Rectal smooth muscle tissue (tissue), 1 donor: ENCODE results near the gene RAPGEF3.
A peak's percentile ranks its signal among the peaks of the same experiment; 100 is the strongest.

Experiments
- H3K27ac ChIP-seq: one replicate; pipeline ENCODE4 v1.7.0; 2013; ENCODE audit warnings: low read depth, low read length, inconsistent platforms
- H3K27me3 ChIP-seq: one replicate; pipeline ENCODE4 v1.7.0; 2013; ENCODE audit warnings: low read length; ENCODE audit not compliant: control insufficient read depth, insufficient read depth
- H3K36me3 ChIP-seq: one replicate; pipeline ENCODE4 v1.7.0; 2013; ENCODE audit warnings: low read length; ENCODE audit not compliant: control insufficient read depth, insufficient read depth
- H3K4me1 ChIP-seq: one replicate; pipeline ENCODE4 v1.7.0; 2013; ENCODE audit warnings: low read length; ENCODE audit not compliant: control insufficient read depth, insufficient read depth
- H3K4me3 ChIP-seq: one replicate; pipeline ENCODE4 v1.7.0; 2013; ENCODE audit warnings: low read length
- H3K9ac ChIP-seq: one replicate; pipeline ENCODE4 v1.7.0; 2013; ENCODE audit warnings: low read length

RAPGEF3 gene

DNA sequence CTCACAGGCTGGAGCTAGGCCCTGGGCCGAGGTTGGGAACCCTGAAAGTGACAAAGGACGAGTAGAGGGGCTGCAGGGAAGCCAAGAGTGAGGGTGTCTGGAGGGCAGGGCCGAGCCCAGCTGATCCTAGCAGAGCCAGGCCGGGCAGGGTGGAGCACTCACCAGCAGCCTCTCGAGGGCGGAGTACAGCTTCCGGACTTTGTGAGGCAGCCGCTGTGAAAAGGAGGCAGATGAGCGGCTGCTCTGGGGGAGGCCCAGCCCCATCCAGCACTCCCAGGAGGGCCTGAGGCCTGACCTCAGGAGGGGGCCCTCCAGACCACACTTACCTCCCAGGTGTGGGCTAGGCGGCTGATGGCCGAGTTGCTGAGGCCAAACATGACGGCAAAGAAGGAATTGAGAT is 18.7 kb downstream of the RAPGEF3 start:
- Histone ChIP-seq H3K4me1 (peaks cover 20% of the 10 kb centered on the region), H3K4me3 (no peak overlapping the region), H3K36me3 (no peaks in the 10 kb centered on the region), H3K27me3 (no peaks in the 10 kb centered on the region), H3K27ac (no peak overlapping the region), H3K9ac (no peak overlapping the region)

DNA sequence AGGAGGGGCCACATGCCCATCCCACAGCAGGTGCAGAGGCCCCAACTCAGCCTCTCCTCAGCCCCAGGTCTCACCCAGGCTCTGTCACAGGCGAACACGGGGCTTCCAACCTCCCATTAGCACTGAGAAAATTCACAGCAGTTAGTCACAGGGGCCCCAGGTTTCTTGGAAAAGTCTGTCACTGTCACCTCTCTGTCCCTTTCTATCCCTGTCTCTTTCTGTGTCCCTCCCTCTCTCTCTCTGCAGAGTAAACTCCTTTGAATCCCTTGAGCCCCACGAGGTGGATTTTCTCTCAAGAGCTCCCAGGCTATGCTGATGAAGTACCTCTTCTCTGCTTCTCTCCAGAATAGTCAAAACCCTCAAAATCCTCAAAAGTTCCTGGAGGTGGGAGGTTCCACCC is 19.4 kb downstream of the RAPGEF3 start:
- no peaks in the 10 kb centered on the region for H3K36me3 ChIP-seq
- no peak overlapping the region for H3K9ac ChIP-seq
- H3K4me1 ChIP-seq: peaks cover 20% of the 10 kb centered on the region
- no peak overlapping the region for H3K4me3 ChIP-seq
- H3K27ac ChIP-seq: no peak overlapping the region
- no peaks in the 10 kb centered on the region for H3K27me3 ChIP-seq

DNA sequence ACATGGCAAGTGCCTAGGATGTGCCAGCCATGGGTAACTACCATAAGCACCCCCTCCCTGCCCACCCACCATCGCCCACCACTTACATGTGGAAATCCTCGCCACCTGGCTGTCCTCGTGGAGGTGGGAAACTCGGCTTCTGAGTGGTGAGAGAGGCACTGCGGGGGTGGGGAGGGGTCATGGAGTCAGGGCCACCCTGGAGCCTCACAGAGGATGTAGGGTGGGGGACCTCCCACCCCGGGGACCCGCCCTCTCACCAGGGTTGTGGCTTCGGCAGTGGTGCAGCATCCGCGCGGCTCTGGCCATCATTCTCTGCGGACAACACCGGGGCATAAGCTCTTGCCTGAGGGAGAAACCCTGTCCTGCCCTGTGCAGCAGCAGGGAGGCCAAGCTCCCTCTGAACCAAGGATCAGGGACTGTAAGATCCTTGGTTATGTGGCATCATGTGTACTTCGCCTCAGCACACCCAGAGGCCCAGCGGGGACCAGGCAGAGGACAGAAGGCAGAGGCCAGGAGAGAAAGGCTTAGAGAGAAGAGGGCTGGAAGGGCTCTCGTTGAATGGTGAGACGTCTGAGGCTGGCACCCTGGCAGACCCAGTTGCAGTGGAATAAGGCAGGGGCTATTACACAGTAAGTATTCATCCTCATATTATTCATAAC is 20.6 kb downstream of the RAPGEF3 start:
- Histone ChIP-seq H3K4me3 (no peak overlapping the region), H3K27me3 (no peaks in the 10 kb centered on the region), H3K27ac (peak overlapping the region; percentile 90), H3K36me3 (no peaks in the 10 kb centered on the region), H3K9ac (no peak overlapping the region), H3K4me1 (peaks cover 20% of the 10 kb centered on the region)

DNA sequence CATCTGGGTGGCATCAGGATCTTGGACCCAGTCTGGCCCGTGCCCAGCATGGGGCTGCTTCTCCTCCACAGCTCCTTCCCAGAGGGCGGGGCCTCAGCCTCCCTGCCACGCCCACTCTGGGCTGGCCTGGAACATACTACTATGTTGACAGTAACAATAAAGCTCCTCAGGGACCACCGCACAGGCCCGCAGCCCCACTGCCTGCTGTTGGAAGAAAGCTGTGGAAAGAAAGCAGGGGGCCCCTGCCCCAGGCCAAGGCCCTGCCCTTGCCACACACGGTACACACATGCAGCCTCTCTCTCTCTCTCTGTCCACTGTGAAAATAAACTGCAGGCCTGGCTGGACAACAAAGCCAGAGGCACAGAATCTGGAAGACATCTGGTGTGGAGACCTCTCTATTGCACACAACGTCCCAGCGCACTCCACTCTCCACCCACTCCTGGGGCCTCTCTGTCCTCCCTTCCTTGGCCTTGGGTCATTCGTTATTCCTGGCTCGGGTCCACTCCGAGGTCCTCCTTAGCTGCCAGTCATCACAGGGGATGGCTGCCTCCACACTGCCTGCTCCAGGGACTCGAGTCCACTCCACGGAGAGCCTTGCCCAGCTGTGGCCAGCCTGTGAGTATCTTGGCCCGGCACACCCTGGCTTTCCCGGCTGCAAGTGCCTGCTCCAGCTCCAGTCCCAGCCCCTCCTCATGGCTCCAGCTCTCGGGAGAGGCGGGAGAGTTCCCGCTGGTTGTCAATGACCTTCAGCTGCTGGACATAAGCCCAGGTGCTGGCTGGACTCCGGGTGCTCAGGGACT is 21.6 kb downstream of the RAPGEF3 start:
- Histone ChIP-seq H3K36me3 (no peaks in the 10 kb centered on the region), H3K4me1 (peaks cover 20% of the 10 kb centered on the region), H3K9ac (peak overlapping the region; percentile 16), H3K4me3 (peak overlapping the region; percentile 35), H3K27ac (peak overlapping the region; percentile 90), H3K27me3 (no peaks in the 10 kb centered on the region)

DNA sequence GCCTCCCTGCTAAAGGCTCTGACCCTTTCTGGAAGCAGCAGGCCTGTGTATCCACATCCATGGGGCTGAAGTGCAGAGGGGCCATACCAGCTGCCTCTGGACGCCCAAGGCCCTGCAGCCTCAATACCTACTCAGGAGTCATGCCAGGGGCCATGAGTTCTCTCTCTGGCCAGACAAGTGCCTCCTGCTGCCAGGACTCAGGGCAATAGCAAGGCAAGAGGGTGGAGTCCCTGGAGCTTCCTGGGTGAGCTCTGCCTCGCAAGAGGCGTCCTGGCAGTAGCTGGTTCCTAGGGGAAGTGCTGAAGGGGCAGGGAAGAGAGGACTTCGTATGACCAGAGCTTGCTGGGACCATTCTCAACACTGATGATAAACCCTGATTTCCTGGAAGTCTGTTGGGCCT is 22.5 kb downstream of the RAPGEF3 start:
- H3K27ac ChIP-seq: peak overlapping the region; percentile 90
- no peaks in the 10 kb centered on the region for H3K27me3 ChIP-seq
- peak overlapping the region; percentile 35 for H3K4me3 ChIP-seq
- H3K36me3 ChIP-seq: no peaks in the 10 kb centered on the region
- peaks cover 20% of the 10 kb centered on the region for H3K4me1 ChIP-seq
- no peak overlapping the region for H3K9ac ChIP-seq

DNA sequence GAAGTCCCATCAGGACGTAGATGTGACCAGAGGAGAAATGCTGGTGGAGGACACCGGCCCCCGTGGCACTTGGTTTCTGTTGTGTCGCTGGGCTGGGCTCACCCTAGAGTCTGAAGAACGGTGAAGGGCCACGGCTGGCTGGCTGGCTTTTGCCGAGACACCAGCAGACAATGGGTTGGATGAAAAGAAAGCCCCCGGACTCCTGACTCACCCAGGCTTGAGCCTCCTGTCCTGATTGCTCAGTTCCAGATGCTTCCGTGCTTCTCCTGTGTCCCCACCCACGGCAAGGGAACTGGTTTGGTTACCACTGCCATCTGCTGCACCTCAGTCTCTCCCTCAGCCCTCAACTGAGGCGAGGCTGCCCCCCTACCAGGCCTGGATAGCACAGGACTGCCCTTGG is 23.0 kb downstream of the RAPGEF3 start:
- Histone ChIP-seq H3K4me1 (peaks cover 20% of the 10 kb centered on the region), H3K9ac (no peak overlapping the region), H3K4me3 (no peak overlapping the region), H3K27me3 (no peaks in the 10 kb centered on the region), H3K36me3 (no peaks in the 10 kb centered on the region), H3K27ac (peak overlapping the region; percentile 90)

DNA sequence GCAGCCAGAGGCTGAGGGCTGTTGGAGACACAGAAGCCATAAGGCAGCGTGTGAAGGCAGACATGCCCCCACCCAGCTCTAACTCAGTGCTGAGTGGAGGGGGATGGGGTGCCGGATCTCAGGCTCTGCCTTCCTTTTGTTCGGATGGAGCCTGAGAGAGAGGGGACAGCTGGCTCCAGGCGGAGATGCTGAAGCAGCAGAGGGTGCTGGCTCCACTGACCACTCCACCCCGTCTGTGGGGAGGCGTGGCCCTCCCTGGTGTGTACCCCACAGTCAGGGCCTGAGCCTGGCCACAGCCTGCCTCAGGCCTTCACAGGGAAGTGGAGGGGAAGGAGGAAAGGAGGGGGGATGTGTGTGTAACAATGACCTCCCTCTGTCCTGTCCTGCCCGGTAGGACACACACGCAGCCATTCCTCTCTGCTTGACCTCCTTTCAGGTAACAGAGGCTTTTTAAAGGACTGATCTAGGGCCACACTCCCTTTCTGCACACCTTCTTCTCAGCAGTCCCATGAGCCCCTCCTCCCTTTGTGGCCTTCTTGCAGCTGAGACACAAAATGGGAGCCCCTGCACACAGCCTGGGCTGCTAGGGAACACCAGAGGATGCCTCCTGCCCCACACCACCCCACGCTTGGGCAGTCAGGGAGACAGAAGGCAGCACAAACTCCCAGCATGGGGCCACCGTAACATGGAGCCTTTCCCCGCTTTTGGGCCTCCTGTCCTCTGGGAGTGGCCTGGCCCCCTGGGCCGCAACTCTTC is 23.8 kb downstream of the RAPGEF3 start:
- H3K27me3 ChIP-seq: no peaks in the 10 kb centered on the region
- no peak overlapping the region for H3K27ac ChIP-seq
- no peaks in the 10 kb centered on the region for H3K36me3 ChIP-seq
- H3K4me3 ChIP-seq: no peak overlapping the region
- H3K9ac ChIP-seq: no peak overlapping the region
- peaks cover 20% of the 10 kb centered on the region for H3K4me1 ChIP-seq

DNA sequence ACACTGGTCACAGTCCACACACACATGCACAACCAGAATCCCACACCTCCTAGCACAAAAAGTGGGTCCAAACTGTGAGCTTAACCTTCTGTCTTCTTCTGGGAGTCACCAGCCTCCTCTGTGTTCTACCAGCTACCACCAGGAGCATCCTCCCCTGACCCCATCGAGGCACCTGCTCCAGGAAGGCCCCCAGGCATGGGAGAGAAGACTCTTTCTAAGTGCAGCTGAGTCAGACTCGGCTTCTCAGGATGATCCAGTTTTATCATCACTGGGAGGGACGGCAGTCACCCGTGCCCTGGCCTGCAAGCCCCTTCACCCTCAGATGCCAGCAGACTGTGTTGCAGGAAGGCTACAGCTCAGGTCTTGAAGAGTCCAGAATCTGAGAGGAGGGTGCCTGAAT is 25.5 kb downstream of the RAPGEF3 start:
- H3K27ac ChIP-seq: no peak overlapping the region
- H3K9ac ChIP-seq: no peak overlapping the region
- H3K4me1 ChIP-seq: peaks cover 20% of the 10 kb centered on the region
- H3K27me3 ChIP-seq: no peaks in the 10 kb centered on the region
- no peak overlapping the region for H3K4me3 ChIP-seq
- no peaks in the 10 kb centered on the region for H3K36me3 ChIP-seq

DNA sequence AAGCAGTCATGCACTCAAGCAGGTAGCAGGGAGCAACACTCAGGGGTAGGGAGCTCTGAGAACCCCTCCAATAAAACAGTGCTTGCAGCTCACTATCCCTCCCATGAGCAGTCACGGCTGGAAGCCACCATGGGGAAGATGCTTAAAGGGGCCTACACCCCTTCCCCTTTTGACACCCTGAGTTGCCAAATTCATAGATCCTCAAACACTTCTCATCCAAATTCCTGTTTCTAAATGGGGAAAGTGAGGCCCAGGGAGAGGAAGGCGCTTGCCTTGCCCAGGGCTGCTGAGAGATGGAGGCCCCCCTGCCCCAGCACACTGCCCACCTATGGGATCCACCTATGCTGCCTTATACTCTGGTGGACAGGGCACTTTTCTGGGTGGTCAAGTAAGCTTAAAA is 26.2 kb downstream of the RAPGEF3 start:
- no peak overlapping the region for H3K4me3 ChIP-seq
- no peak overlapping the region for H3K27ac ChIP-seq
- peaks cover 18% of the 10 kb centered on the region for H3K4me1 ChIP-seq
- H3K36me3 ChIP-seq: no peaks in the 10 kb centered on the region
- H3K9ac ChIP-seq: no peak overlapping the region
- no peaks in the 10 kb centered on the region for H3K27me3 ChIP-seq

DNA sequence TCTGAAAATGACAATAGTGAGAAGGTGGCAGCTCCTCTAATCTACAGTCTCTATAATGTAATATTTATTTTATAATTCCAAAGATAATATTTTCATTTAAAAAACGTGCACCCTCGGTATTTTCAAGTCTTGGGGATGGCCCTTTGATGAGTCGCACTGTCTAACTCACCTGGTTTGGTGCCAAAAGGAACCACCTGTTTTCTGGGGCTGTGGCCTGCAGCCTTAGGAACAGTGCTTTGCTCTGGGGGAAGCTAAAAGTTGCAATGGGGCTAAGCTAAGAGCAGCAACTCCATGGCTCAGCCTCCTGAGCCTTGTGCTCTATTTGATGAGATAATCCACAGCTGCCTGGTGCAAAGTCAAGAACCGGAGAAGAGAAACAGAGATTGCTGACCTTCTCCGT is 27.0 kb downstream of the RAPGEF3 start:
- Histone ChIP-seq H3K27ac (no peak overlapping the region), H3K36me3 (no peaks in the 10 kb centered on the region), H3K4me3 (no peak overlapping the region), H3K9ac (no peak overlapping the region), H3K4me1 (peaks cover 10% of the 10 kb centered on the region), H3K27me3 (no peaks in the 10 kb centered on the region)

DNA sequence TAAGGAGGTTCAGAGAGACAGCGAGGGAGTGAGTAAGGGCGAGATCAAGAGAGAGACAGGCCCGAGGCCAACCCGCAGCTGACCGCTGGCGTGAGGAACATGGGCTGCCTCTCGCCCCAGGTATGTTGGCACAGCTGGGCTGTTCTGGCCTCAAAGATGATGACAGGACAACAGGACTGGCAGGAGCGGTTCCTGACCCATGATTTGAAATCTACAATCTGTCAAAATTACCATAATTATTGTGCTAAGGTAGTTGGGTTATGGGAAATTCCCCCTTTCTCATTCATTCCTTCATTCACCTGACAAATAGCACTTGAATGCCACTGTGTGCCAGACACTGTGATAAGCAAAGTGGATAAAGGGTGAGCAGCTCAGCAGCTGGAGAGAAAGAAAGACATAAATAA is 28.3 kb downstream of the RAPGEF3 start:
- H3K36me3 ChIP-seq: no peaks in the 10 kb centered on the region
- H3K27me3 ChIP-seq: no peaks in the 10 kb centered on the region
- H3K9ac ChIP-seq: no peak overlapping the region
- H3K27ac ChIP-seq: no peak overlapping the region
- H3K4me1 ChIP-seq: no peaks in the 10 kb centered on the region
- no peak overlapping the region for H3K4me3 ChIP-seq

DNA sequence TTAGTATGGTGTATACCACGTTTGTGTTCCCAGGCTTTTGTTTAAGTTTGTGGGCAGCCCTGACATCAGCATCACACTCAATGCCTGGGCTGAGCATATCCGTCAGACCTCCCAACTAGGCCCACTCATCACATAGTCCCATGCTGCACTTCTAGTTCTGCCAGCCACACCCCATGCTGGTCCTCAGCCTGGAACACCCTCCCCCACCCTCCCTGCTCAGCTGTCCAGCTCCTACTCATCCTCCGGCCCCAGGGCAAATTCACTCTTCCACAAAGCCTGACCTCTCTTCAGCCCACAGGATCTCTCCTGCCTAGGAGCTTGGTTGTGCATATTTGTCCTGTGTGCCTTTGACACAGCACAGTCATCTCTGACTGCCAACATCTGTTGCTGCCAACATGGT is 29.4 kb downstream of the RAPGEF3 start:
- H3K27ac ChIP-seq: no peak overlapping the region
- H3K27me3 ChIP-seq: no peaks in the 10 kb centered on the region
- no peaks in the 10 kb centered on the region for H3K4me1 ChIP-seq

More for the DNA sequence above, 29.4 kb downstream of the RAPGEF3 start:
- H3K4me3 ChIP-seq: no peak overlapping the region
- no peak overlapping the region for H3K9ac ChIP-seq
- no peaks in the 10 kb centered on the region for H3K36me3 ChIP-seq
